GM19395 (cell line): ENCODE results near the gene SLC35A4.
"Not testable (repeated sequence)": the region's sequence is repeated elsewhere in the genome, so short reads cannot be mapped to it uniquely, and the experiment has no call there.

Source experiments
- ATAC-seq: cut with Tn5 transposase; IDR thresholded peaks from one replicate; pipeline ENCODE4 v1.9.1; 2021; ENCODE audit warnings: mild to moderate bottlenecking, moderate library complexity; ENCODE audit not compliant: unreplicated experiment

The SLC35A4 gene

GRCh38 chr5:140557965-140558364, 6.7 kb upstream of the SLC35A4 start:
- ATAC-seq = no peak

- no peak for ATAC-seq
Measured at GRCh38 chr5:140558542-140558941, 6.1 kb upstream of the SLC35A4 start.

- ATAC-seq = no peak
Measured at GRCh38 chr5:140560227-140560626, 4.4 kb upstream of the SLC35A4 start.

- no peak for ATAC-seq
Measured at GRCh38 chr5:140561753-140562523, 2.7 kb upstream of the SLC35A4 start.

GRCh38 chr5:140563596-140563995, 1.0 kb upstream of the SLC35A4 start:
- no peak for ATAC-seq

GRCh38 chr5:140565024-140565779, 574 bp downstream of the SLC35A4 start:
- no peak for ATAC-seq

GRCh38 chr5:140565780-140566095, 1.1 kb downstream of the SLC35A4 start:
- ATAC-seq = no peak

GRCh38 chr5:140566665-140567064, 2.0 kb downstream of the SLC35A4 start:
- no peak for ATAC-seq

- ATAC-seq = no peak
Measured at GRCh38 chr5:140567136-140567818, 2.6 kb downstream of the SLC35A4 start.

- no peak for ATAC-seq
Measured at GRCh38 chr5:140567871-140568270, 3.2 kb downstream of the SLC35A4 start.

- ATAC-seq = no peak
Measured at GRCh38 chr5:140568443-140569063, 3.9 kb downstream of the SLC35A4 start.

- peak; percentile 47 for ATAC-seq
Measured at GRCh38 chr5:140569197-140569596, 4.6 kb downstream of the SLC35A4 start.

GRCh38 chr5:140570058-140570457, 5.4 kb downstream of the SLC35A4 start:
- ATAC-seq = no peak

GRCh38 chr5:140570488-140570887, 5.9 kb downstream of the SLC35A4 start:
- no peak for ATAC-seq

GRCh38 chr5:140571105-140571504, 6.5 kb downstream of the SLC35A4 start:
- no peak for ATAC-seq

GRCh38 chr5:140573683-140574082, 9.1 kb downstream of the SLC35A4 start:
- ATAC-seq = no peak

GRCh38 chr5:140574165-140574564, 9.5 kb downstream of the SLC35A4 start:
- ATAC-seq = no peak

- no peak for ATAC-seq
Measured at GRCh38 chr5:140575309-140575708, 10.7 kb downstream of the SLC35A4 start.

- ATAC-seq = no peak
Measured at GRCh38 chr5:140576776-140577201, 12.2 kb downstream of the SLC35A4 start.

- not testable (repeated sequence) for ATAC-seq
Measured at GRCh38 chr5:140579188-140579747, 14.6 kb downstream of the SLC35A4 start.

GRCh38 chr5:140587495-140587894, 22.9 kb downstream of the SLC35A4 start:
- no peak for ATAC-seq
